T-cell (primary cell): Measurements from ENCODE around the gene PCNA. TPM values are rescaled to one million over a fixed set of nuclear protein-coding genes. Genes with fewer than 3 reads are reported as not detected.

Experiments used
- ATAC-seq, 4 experiments: fragments of 200-7000 bp in 3 of 4; fragments of 150-1000 bp in 1 of 4; cut with Tn5 transposase; replicated peaks in 1 of 4; 1 replicate in 3 of 4; 2 replicates in 1 of 4; pipeline ENCODE4 v1.10.0; 2021; ENCODE audit warnings: moderate library complexity in 3 of 4, mild to moderate bottlenecking in 2 of 4, moderate number of reproducible peaks in 1 of 4
- CTCF ChIA-PET, 2 donors: fragments of 300-600 bp; sonication (Branson Sonifier 250); formaldehyde crosslinking; loops; one replicate each; lab custom pipeline; 2022; ENCODE audit warnings: antibody characterized with exemption in 2 of 2; lab: Charles Lee
- POLR2A ChIA-PET, 2 donors: fragments of 300-600 bp; sonication (Branson Sonifier 250); formaldehyde crosslinking; loops; one replicate each; lab custom pipeline; 2022; ENCODE audit warnings: antibody characterized with exemption in 2 of 2; lab: Charles Lee
- DNase-seq, 35 experiments: peaks; one replicate each; pipeline versions ENCODE4 v3.0.0 to v3.0.0-alpha.2; 2013 to 2023
- H3K27ac ChIP-seq: one replicate; pipeline ENCODE4 v1.5.1; 2013; ENCODE audit warnings: low read length
- H3K27me3 ChIP-seq, 2 experiments: replicated peaks in 1 of 2; 1 replicate in 1 of 2; 2 replicates in 1 of 2; pipeline versions ENCODE4 v1.6.1 to v1.7.0; 2013; ENCODE audit warnings: low read length in 1 of 2, mixed read lengths in 1 of 2; ENCODE audit not compliant: control insufficient read depth in 2 of 2, insufficient read depth in 2 of 2; ENCODE audit errors: extremely low read depth in 1 of 2
- H3K36me3 ChIP-seq, 2 donors: 1 replicate in 1 of 2; 2 replicates in 1 of 2; pipeline versions ENCODE4 v1.6.1 to v1.7.0; 2013; ENCODE audit warnings: low read length in 1 of 2; ENCODE audit not compliant: control insufficient read depth in 2 of 2, insufficient read depth in 1 of 2; ENCODE audit errors: extremely low read depth in 1 of 2
- H3K4me1 ChIP-seq, 2 experiments: 1 replicate in 1 of 2; 2 replicates in 1 of 2; pipeline versions ENCODE4 v1.6.1 to v1.7.0; 2013; ENCODE audit warnings: low read length in 2 of 2, mixed read lengths in 1 of 2; ENCODE audit not compliant: insufficient read depth in 2 of 2, control insufficient read depth in 1 of 2; ENCODE audit errors: extremely low read depth in 1 of 2
- H3K4me3 ChIP-seq, 2 donors: 1 replicate in 1 of 2; 2 replicates in 1 of 2; pipeline versions ENCODE4 v1.5.1 to v1.7.0; 2013; ENCODE audit warnings: mild to moderate bottlenecking in 2 of 2, low read length in 1 of 2, moderate library complexity in 1 of 2; ENCODE audit not compliant: control insufficient read depth in 1 of 2; ENCODE audit errors: extremely low read depth in 1 of 2
- H3K9me3 ChIP-seq: 2 replicates; pipeline ENCODE4 v1.7.0; 2013
- H3K27ac Mint-ChIP-seq, 2 donors: one replicate each; pipeline ENCODE4 v1.8.0; 2020 to 2021; ENCODE audit warnings: mild to moderate bottlenecking in 2 of 2, mixed read lengths in 2 of 2
- H3K27me3 Mint-ChIP-seq, 2 donors: one replicate each; pipeline ENCODE4 v1.8.0; 2021 to 2022; ENCODE audit warnings: mixed read lengths in 2 of 2
- H3K36me3 Mint-ChIP-seq: one replicate; pipeline ENCODE4 v1.8.0; 2021; ENCODE audit warnings: mixed read lengths
- H3K4me1 Mint-ChIP-seq, 3 donors: one replicate each; pipeline ENCODE4 v1.8.0; 2020 to 2022; ENCODE audit warnings: mixed read lengths in 3 of 3, mild to moderate bottlenecking in 1 of 3
- H3K4me3 Mint-ChIP-seq, 3 donors: one replicate each; pipeline ENCODE4 v1.8.0; 2020 to 2022; ENCODE audit warnings: mild to moderate bottlenecking in 3 of 3, mixed read lengths in 3 of 3, moderate library complexity in 3 of 3
- H3K9me3 Mint-ChIP-seq, 3 donors: one replicate each; pipeline ENCODE4 v1.8.0; 2020 to 2022; ENCODE audit warnings: mixed read lengths in 3 of 3
- WGBS: methylation state at CpG from one replicate; pipeline ENCODE4 v1.1.5; 2013; ENCODE audit warnings: missing lambda C conversion rate; ENCODE audit not compliant: insufficient coverage; 5-methylcytosine and 5-hydroxymethylcytosine counted together
- total RNA-seq, 35 experiments: library from RNA in 6 of 35; stranded (reverse) in 6 of 35; fragments of 120-200 nt in 1 of 35; gene quantifications; one replicate each; pipeline versions ENCODE4 v1.2.1 to v1.2.4 and lab custom pipeline; 2013 to 2026

The PCNA gene
- total RNA-seq, 5 donors from 2014 or later (not counting 1 experiment from before 2014, with no cell fraction given): 30.8 to 54.7 (median 48.2) TPM

DNA sequence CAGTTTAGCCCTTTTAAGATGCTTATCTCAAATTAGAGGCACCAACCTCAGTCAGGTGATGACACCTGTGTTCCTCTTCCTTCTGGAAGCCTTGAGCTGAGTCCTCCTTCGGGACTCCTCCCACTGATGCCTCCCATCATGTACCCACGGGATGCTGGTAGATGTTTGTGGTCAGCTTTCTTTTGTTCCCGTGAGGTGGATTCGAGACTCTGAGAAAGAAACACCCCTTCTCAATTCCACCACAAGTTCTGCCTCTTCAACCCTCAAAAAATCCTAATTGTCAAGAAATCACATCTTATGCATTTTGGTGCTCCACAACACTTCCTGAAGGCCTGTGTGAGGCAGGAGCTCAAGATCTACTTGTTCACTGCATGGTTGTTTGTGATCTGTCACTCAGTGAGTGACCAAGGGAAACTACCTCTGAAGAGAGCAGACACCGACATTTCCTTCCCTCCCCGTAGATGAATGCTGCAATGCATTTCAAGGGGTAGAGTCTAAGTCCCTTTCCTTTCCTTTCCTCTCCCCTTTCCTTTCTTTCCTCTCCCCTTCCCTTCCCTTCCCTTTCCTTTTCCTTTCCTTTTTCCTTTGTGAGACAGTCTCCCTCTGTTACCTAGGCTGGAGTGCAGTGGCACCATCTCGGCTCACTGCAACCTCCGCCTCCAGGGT lies 50.5 kb downstream of the PCNA start:
- Mint-ChIP-seq H3K36me3 (no peaks in the 10 kb centered on the region), H3K4me1 (peaks cover 0 to 9% (median 3%) of the 10 kb centered on the region in 3 donors), H3K27ac (no peak overlapping the region), H3K27me3 (no peaks in the 10 kb centered on the region), H3K9me3 (no peaks in the 10 kb centered on the region), H3K4me3 (no peak overlapping the region)
- ATAC-seq (no peak), DNase-seq (no peak)
- Histone ChIP-seq H3K4me1 (no peaks in the 10 kb centered on the region), H3K4me3 (no peak overlapping the region), H3K9me3 (no peaks in the 10 kb centered on the region), H3K36me3 (no peaks in the 10 kb centered on the region), H3K27ac (no peak overlapping the region), H3K27me3 (no peaks in the 10 kb centered on the region)
- CTCF ChIA-PET: interaction anchor here in 1 of 2 donors (0.5 kb wide), 1 partner anchor 112 kb away, joined by 15 read pairs; no protein-coding TSS in a partner anchor
- WGBS: 79% methylated on average over 2 of the region's 8 CpGs
- POLR2A ChIA-PET: no interaction called here

DNA sequence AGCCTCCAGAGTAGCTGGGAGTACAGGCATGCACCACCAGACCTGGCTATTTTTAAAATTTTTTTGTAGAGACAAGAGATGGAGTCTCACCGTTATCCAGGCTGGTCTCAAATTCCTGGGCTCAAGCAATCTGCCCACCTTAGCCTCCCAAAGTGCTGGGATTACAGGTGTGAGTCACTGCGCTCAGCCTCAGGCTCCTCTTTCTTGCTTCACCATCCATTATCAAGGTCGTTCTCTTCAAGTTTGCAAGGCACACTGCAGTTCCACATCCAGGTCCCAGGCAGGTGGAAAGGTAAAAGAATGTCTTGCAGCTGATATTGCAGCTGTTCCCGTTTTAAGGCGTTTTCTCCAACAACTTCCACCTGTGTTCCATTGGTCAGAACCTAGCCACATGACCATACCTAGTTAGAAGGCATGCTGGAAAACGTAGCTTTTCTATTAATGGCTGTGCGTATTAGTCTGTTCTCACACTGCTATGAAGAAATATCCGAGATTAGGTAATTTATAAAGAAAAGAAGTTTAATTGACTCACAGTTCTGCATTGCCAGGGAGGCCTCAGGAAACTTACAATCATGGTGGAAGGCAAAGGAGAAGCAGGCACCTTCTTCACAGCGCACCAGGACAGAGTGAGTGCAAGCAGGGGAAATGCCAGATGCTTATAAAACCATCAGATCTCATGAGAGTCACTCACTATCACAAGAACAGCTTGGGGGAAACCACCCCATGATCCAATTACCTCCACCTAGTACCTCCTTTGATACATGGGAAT lies 51.7 kb downstream of the PCNA start:
- ATAC-seq (no peak), DNase-seq (no peak)
- H3K27me3 ChIP-seq: no peaks in the 10 kb centered on the region
- no peak overlapping the region for H3K4me3 ChIP-seq
- H3K27me3 Mint-ChIP-seq: no peaks in the 10 kb centered on the region
- H3K36me3 ChIP-seq: no peaks in the 10 kb centered on the region
- no peaks in the 10 kb centered on the region for H3K9me3 Mint-ChIP-seq
- H3K36me3 Mint-ChIP-seq: no peaks in the 10 kb centered on the region
- H3K9me3 ChIP-seq: no peaks in the 10 kb centered on the region
- H3K4me3 Mint-ChIP-seq: no peak overlapping the region
- no peak overlapping the region for H3K27ac Mint-ChIP-seq
- ChIA-PET CTCF (no interaction called here), POLR2A (interaction anchor here (0.6 kb wide), 2 partner anchors 631 to 944 kb away, joined by 4 to 6 read pairs; no protein-coding TSS in a partner anchor)
- peaks cover 0 to 9% (median 0%) of the 10 kb centered on the region in 3 donors for H3K4me1 Mint-ChIP-seq
- H3K27ac ChIP-seq: no peak overlapping the region
- H3K4me1 ChIP-seq: no peaks in the 10 kb centered on the region
- WGBS: no CpG with 5 or more reads among the region's 9 CpGs

DNA sequence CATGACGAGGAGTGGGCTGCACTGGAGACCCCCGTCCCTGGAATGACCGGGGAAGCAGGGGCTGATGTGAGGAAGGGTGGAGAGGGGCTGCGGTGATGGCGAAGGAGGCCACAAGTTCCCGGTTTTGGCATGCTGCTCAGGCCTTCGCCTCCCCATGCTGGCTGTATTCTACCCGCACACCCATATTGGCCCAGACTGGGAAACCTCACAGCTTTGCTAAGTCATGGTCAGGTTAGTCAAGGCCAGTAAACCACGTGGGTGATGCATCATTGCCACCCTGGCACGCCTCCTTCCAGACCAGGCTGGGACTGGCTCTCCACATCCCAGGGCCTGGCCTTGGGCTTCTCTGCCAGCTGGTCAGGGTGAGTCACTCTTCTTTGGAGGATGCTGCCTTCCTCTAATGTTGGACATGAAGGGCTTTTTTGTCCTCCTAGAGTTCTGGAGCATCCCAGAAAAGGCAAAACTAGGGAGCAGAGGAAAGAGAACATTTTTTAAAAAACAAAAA lies 53.8 kb downstream of the PCNA start:
- H3K4me3 Mint-ChIP-seq: no peak overlapping the region
- no peaks in the 10 kb centered on the region for H3K9me3 Mint-ChIP-seq
- DNase-seq: peak in 4 of 35 experiments; percentile 1 to 44 (median 6)
- no peaks in the 10 kb centered on the region for H3K4me1 ChIP-seq
- H3K27me3 ChIP-seq: no peaks in the 10 kb centered on the region
- H3K27ac Mint-ChIP-seq: no peak overlapping the region
- peaks cover 0 to 9% (median under 1%) of the 10 kb centered on the region in 3 donors for H3K4me1 Mint-ChIP-seq
- H3K27me3 Mint-ChIP-seq: no peaks in the 10 kb centered on the region
- no peaks in the 10 kb centered on the region for H3K36me3 Mint-ChIP-seq
- POLR2A ChIA-PET: no interaction called here
- CTCF ChIA-PET: interaction anchor here in 1 of 2 donors (0.7 kb wide), 1 partner anchor 21 kb away, joined by 3 read pairs; no protein-coding TSS in a partner anchor
- H3K27ac ChIP-seq: no peak overlapping the region
- peak in 1 of 4 experiments; percentile 27 for ATAC-seq
- no peaks in the 10 kb centered on the region for H3K36me3 ChIP-seq
- no peak overlapping the region for H3K4me3 ChIP-seq
- H3K9me3 ChIP-seq: no peaks in the 10 kb centered on the region
- 64% methylated on average over 3 of the region's 10 CpGs for WGBS

DNA sequence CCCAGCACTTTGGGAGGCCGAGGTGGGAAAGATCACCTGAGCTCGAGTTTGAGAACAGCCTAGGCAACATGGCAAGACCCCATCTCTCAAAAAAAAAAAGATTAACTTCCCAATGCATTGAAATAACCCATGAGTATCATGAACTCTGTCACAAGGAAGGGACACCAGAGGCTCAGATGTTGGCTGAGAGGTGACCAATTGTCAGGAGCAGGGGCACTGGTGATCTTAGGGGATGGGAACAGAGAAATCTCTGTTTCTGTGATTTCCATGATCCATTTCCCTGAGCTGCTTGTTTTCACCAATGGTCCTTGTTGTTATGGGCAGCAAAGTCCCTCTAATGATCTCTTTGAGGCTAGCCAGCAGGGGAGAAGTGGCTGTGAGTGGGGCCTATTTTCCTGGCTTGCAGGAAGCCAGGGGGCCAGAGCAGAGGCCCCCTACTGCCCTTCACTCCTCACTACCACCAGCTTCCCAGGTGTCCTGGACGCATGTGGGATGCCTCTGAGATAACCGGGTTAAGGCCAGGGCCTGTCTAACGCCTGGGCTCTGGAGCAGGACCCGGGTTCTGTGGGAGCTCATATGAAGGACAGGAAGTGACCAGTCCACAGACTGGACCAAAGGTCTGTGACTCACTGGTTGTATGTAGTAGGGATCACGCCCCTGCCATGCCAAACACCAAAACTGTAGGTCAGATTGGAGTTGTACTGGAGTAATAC lies 54.4 kb downstream of the PCNA start:
- ATAC-seq (no peak), DNase-seq (no peak)
- no peaks in the 10 kb centered on the region for H3K27me3 Mint-ChIP-seq
- POLR2A ChIA-PET: interaction anchor here in 1 of 2 donors (0.7 kb wide), 1 partner anchor 496 kb away, joined by 3 read pairs; no protein-coding TSS in a partner anchor
- no peak overlapping the region for H3K27ac Mint-ChIP-seq
- peaks cover 0 to 9% (median 1%) of the 10 kb centered on the region in 3 donors for H3K4me1 Mint-ChIP-seq
- CTCF ChIA-PET: no interaction called here
- H3K4me3 Mint-ChIP-seq: no peak overlapping the region
- no peak overlapping the region for H3K4me3 ChIP-seq
- WGBS: 95% methylated on average over 4 of the region's 7 CpGs
- H3K27ac ChIP-seq: no peak overlapping the region
- H3K36me3 Mint-ChIP-seq: no peaks in the 10 kb centered on the region
- no peaks in the 10 kb centered on the region for H3K9me3 ChIP-seq
- no peaks in the 10 kb centered on the region for H3K36me3 ChIP-seq
- no peaks in the 10 kb centered on the region for H3K4me1 ChIP-seq
- H3K9me3 Mint-ChIP-seq: no peaks in the 10 kb centered on the region
- no peaks in the 10 kb centered on the region for H3K27me3 ChIP-seq

Other genes with a start within 250 kb of the PCNA start
- gene SLC23A2, start 118.4 kb downstream of the PCNA start, total RNA-seq: 10 to 100 TPM; 17.7 to 22.9 (median 20.9) TPM
- 10 to 100 TPM; 55.6 to 72.7 (median 69.0) TPM for gene TMEM230, start 6.9 kb downstream of the PCNA start, total RNA-seq
- gene CDS2, start 7.0 kb upstream of the PCNA start, total RNA-seq: 10 to 100 TPM; 47.1 to 62.2 (median 48.9) TPM
- under 1 TPM in 1 of 5 donors, not detected in 4; 0.33 TPM for gene PROKR2, start 197.0 kb upstream of the PCNA start, total RNA-seq